Measurements from ENCODE around the gene JMJD1C.

JMJD1C gene

DNA sequence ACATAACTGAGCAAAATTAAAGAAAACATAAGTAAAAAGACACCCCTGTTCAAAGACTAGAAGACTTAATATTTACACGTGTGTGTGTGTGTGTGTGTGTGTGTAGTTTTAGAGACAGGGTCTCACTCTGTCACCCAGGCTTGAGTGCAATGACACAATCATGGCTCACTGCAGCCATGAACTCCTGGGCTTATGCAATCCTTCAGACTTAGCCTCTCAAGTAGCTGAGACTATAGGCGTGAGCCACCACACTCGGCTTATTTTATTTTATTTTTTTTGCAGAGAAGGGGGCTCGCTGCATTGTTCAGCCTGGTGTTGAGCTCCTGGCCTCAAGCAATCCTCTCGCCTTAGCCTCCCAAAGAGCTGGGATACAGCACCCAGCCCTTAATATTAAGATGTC, 90.3 kb downstream of the JMJD1C start:
- Histone ChIP-seq H3K4me1 (no peaks in the 10 kb centered on the region), H3K9me3 (no peaks in the 10 kb centered on the region), H3K4me3 (ENCODE audit: low read depth, low read length) (no peak overlapping the region), H3K27me3 (no peaks in the 10 kb centered on the region), H3K36me3 (no peaks in the 10 kb centered on the region)
- DNase-seq: no peak
- TF ChIP-seq, protein P1, sequence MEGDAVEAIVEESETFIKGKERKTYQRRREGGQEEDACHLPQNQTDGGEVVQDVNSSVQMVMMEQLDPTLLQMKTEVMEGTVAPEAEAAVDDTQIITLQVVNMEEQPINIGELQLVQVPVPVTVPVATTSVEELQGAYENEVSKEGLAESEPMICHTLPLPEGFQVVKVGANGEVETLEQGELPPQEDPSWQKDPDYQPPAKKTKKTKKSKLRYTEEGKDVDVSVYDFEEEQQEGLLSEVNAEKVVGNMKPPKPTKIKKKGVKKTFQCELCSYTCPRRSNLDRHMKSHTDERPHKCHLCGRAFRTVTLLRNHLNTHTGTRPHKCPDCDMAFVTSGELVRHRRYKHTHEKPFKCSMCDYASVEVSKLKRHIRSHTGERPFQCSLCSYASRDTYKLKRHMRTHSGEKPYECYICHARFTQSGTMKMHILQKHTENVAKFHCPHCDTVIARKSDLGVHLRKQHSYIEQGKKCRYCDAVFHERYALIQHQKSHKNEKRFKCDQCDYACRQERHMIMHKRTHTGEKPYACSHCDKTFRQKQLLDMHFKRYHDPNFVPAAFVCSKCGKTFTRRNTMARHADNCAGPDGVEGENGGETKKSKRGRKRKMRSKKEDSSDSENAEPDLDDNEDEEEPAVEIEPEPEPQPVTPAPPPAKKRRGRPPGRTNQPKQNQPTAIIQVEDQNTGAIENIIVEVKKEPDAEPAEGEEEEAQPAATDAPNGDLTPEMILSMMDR (IDR thresholded peaks at IDR 0.05; ENCODE audit: low read depth, low read length): no peak

DNA sequence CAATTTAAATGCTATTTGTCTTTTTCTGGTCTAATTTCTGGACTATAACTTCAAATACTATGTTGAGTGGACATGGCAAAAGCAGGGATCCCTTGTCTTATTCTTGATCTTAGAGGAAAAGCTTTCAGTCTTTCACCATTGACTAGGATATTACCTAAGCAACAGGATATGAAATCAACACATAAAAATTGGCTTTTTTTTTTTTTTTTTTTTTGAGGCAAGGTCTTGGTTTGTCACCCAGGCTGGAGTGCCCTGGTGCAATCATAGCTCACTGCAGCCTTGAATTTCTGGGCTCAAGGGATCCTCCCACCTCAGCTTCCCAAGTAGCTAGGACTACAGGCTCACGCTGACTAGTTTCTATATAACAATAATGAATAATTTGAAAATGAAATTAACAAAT, 90.8 kb downstream of the JMJD1C start:
- Histone ChIP-seq H3K27me3 (no peaks in the 10 kb centered on the region), H3K4me3 (ENCODE audit: low read depth, low read length) (no peak overlapping the region), H3K4me1 (no peaks in the 10 kb centered on the region), H3K36me3 (no peaks in the 10 kb centered on the region), H3K9me3 (no peaks in the 10 kb centered on the region)
- DNase-seq: no peak
- TF ChIP-seq, protein P1 (IDR thresholded peaks at IDR 0.05; ENCODE audit: low read depth, low read length): no peak

DNA sequence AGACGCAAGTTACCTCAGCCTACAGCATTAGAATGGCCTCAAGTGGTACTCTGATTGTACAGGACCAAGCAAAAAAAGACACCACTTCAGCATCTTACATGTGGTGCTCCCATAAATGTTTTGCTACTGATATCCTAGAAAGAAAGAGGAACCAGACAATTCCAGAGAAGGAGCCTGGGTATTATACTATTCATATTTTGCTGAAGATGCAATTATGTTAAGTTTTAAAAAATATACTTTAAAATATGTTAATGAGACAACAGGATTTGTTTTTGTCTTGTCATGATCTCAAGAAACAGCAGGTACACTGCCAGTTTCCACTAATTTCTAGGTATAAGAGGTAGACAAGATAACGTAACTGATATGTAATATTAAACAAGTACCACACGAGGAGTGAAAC, 92.6 kb downstream of the JMJD1C start:
- no peaks in the 10 kb centered on the region; the same call in 1 of the 2 replicates for H3K4me1 ChIP-seq
- DNase-seq: no peak
- H3K36me3 ChIP-seq: no peaks in the 10 kb centered on the region
- H3K9me3 ChIP-seq: no peaks in the 10 kb centered on the region
- TF ChIP-seq, protein P1 (IDR thresholded peaks at IDR 0.05; ENCODE audit: low read depth, low read length): no peak
- no peaks in the 10 kb centered on the region for H3K27me3 ChIP-seq
- H3K4me3 ChIP-seq (ENCODE audit: low read depth, low read length): no peak overlapping the region

DNA sequence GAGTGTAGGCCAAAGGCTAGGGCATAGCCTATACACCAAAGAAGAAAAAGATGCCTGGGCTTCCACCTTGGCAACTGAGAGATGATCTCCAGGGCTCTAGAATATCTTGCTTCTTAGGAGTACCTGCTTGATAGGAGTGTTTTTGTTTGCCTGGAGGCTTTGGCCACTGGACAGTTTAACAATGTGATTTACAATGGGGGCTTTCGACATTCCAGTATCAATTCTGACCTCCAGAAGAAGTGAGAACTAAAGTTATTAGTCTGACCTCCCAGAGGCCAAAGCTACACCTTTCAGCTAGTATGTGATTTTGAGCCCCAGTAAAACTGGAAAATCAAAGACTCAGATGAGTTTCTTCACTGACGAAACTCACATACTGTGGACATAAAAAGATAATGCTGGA, 96.1 kb downstream of the JMJD1C start:
- H3K9me3 ChIP-seq: no peaks in the 10 kb centered on the region
- TF ChIP-seq, protein P1 (IDR thresholded peaks at IDR 0.05; ENCODE audit: low read depth, low read length): no peak
- no peaks in the 10 kb centered on the region for H3K27me3 ChIP-seq
- DNase-seq: no peak
- no peak overlapping the region for H3K4me3 ChIP-seq (ENCODE audit: low read depth, low read length)
- H3K4me1 ChIP-seq: no peaks in the 10 kb centered on the region; the same call in 1 of the 2 replicates
- H3K36me3 ChIP-seq: no peaks in the 10 kb centered on the region

DNA sequence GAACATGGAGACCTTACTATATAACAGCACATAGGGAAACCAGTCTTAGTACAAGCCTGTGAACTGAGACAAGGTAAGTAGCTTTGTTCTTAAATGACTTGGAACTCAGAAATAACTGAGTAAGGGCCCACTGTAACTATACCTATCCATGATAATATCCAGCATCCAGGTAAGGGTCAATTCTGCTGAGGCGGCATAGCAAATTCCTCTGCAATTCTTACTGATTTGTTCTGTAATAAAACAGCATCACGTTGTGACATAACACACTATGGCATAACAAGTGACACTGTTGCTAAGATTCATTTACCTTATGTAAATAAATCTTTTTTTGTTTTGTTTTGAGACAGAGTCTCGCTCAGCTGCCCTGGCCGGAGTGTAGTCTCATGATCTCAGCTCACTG, 97.4 kb downstream of the JMJD1C start:
- TF ChIP-seq, protein P1 (IDR thresholded peaks at IDR 0.05; ENCODE audit: low read depth, low read length): no peak
- Histone ChIP-seq H3K4me1 (no peaks in the 10 kb centered on the region; the same call in 1 of the 2 replicates), H3K9me3 (no peaks in the 10 kb centered on the region), H3K4me3 (ENCODE audit: low read depth, low read length) (no peak overlapping the region), H3K36me3 (no peaks in the 10 kb centered on the region), H3K27me3 (no peaks in the 10 kb centered on the region)
- no peak for DNase-seq

DNA sequence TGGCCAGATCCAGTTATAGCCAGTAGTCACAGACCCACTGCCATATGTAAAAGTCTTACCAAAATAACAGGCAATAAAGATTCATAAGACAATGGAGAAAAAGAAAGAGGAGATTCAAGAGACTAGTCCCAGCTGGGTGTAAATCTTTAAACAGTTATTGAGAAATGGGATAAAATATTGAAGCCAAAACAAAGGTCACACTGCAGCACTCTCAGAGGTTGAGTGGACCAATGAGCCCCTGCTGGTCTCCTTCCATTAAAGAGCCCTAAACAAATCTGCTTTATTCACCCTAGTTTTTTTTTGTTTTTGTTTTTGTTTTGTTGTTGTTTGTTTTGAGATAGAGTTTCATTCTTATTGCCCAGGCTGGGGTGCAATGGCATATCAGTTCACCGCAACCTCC, 98.8 kb downstream of the JMJD1C start:
- no peaks in the 10 kb centered on the region for H3K9me3 ChIP-seq
- TF ChIP-seq, protein P1 (IDR thresholded peaks at IDR 0.05; ENCODE audit: low read depth, low read length): no peak
- H3K27me3 ChIP-seq: no peaks in the 10 kb centered on the region
- no peaks in the 10 kb centered on the region for H3K36me3 ChIP-seq
- no peaks in the 10 kb centered on the region; the same call in 1 of the 2 replicates for H3K4me1 ChIP-seq
- DNase-seq: no peak
- no peak overlapping the region for H3K4me3 ChIP-seq (ENCODE audit: low read depth, low read length)
